Activated T-cell treated with anti-CD3 and anti-CD28 coated beads, Interleukin-2, amount 50 U/mL, for 1 hour (primary cell): ENCODE results near the gene HIVEP2.

Experiments
- DNase-seq: peaks from one replicate; pipeline ENCODE4 v3.0.0-alpha.2; 2020

The HIVEP2 gene

GRCh38 chr6:142914937-142915697, 29.9 kb downstream of the HIVEP2 start:
- DNase-seq: no peak

GRCh38 chr6:142914369-142914768, 30.6 kb downstream of the HIVEP2 start:
- DNase-seq: no peak

GRCh38 chr6:142913511-142914047, 31.4 kb downstream of the HIVEP2 start:
- peak; percentile 67 for DNase-seq

- DNase-seq: no peak
Observed at GRCh38 chr6:142913036-142913510, 31.9 kb downstream of the HIVEP2 start.

- DNase-seq: no peak
Observed at GRCh38 chr6:142912125-142912524, 32.9 kb downstream of the HIVEP2 start.

- no peak for DNase-seq
Observed at GRCh38 chr6:142911430-142911829, 33.5 kb downstream of the HIVEP2 start.

- no peak for DNase-seq
Observed at GRCh38 chr6:142909686-142910085, 35.3 kb downstream of the HIVEP2 start.

- no peak for DNase-seq
Observed at GRCh38 chr6:142908235-142908634, 36.7 kb downstream of the HIVEP2 start.

- peak; percentile 40 for DNase-seq
Observed at GRCh38 chr6:142907544-142907943, 37.4 kb downstream of the HIVEP2 start.

- DNase-seq: no peak
Observed at GRCh38 chr6:142906945-142907470, 38.0 kb downstream of the HIVEP2 start.

GRCh38 chr6:142903812-142904211, 41.2 kb downstream of the HIVEP2 start:
- DNase-seq: no peak

GRCh38 chr6:142902636-142903053, 42.3 kb downstream of the HIVEP2 start:
- peak; percentile 74 for DNase-seq

- no peak for DNase-seq
Observed at GRCh38 chr6:142901611-142902010, 43.4 kb downstream of the HIVEP2 start.

GRCh38 chr6:142900227-142900971, 44.6 kb downstream of the HIVEP2 start:
- peak; percentile 54 for DNase-seq

GRCh38 chr6:142898927-142899895, 45.8 kb downstream of the HIVEP2 start:
- no peak for DNase-seq

GRCh38 chr6:142897659-142898058, 47.3 kb downstream of the HIVEP2 start:
- DNase-seq: no peak

GRCh38 chr6:142896732-142897131, 48.2 kb downstream of the HIVEP2 start:
- DNase-seq: no peak

GRCh38 chr6:142893088-142893487, 51.9 kb downstream of the HIVEP2 start:
- no peak for DNase-seq

GRCh38 chr6:142892254-142893021, 52.5 kb downstream of the HIVEP2 start:
- DNase-seq: no peak

- no peak for DNase-seq
Observed at GRCh38 chr6:142891454-142891853, 53.5 kb downstream of the HIVEP2 start.

GRCh38 chr6:142888456-142888855, 56.5 kb downstream of the HIVEP2 start:
- DNase-seq: no peak

GRCh38 chr6:142887517-142887916, 57.5 kb downstream of the HIVEP2 start:
- DNase-seq: no peak
